D721Med (cell line): Measurements from ENCODE around the gene PHACTR3.

ENCODE experiments used
- DNase-seq: peaks from one replicate; pipeline ENCODE4 v3.0.0; 2011; ENCODE audit warnings: low spot score; ENCODE audit not compliant: insufficient read length
- FAIRE-seq: peaks from 2 replicates; lab custom pipeline; 2011; peaks lifted over from hg19 to GRCh38; lab: Jason Lieb, UNC
- TF ChIP-seq, protein P1 (sequence below): IDR thresholded peaks from 2 replicates; pipeline ENCODE4 v1.5.1; 2012; ENCODE audit warnings: mild to moderate bottlenecking, control low read depth; ENCODE audit not compliant: insufficient read depth; ENCODE audit errors: missing control alignments

Gene PHACTR3

DNA sequence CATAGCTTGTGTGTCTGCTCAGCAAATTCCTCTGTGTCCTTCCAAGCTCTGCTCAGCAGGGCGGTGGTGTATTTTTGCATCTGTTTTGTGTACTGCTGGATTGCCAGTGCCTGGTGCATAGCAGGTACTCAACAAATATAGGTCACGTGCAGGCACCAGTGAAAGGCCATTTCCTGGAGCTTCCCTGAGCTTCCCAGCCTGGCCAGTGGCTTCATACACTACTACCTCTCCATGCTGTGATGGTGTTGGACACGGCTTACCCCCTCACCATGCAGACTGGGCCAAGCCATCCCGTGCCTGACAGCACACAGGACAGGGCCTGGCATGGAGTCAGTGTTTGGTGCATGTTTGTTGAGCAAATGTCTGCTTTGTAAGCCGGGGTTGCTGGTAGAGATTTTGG, 7.7 kb upstream of the PHACTR3 start:
- TF ChIP-seq, protein P1, sequence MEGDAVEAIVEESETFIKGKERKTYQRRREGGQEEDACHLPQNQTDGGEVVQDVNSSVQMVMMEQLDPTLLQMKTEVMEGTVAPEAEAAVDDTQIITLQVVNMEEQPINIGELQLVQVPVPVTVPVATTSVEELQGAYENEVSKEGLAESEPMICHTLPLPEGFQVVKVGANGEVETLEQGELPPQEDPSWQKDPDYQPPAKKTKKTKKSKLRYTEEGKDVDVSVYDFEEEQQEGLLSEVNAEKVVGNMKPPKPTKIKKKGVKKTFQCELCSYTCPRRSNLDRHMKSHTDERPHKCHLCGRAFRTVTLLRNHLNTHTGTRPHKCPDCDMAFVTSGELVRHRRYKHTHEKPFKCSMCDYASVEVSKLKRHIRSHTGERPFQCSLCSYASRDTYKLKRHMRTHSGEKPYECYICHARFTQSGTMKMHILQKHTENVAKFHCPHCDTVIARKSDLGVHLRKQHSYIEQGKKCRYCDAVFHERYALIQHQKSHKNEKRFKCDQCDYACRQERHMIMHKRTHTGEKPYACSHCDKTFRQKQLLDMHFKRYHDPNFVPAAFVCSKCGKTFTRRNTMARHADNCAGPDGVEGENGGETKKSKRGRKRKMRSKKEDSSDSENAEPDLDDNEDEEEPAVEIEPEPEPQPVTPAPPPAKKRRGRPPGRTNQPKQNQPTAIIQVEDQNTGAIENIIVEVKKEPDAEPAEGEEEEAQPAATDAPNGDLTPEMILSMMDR, result no peak
- FAIRE-seq, result no peak

DNA sequence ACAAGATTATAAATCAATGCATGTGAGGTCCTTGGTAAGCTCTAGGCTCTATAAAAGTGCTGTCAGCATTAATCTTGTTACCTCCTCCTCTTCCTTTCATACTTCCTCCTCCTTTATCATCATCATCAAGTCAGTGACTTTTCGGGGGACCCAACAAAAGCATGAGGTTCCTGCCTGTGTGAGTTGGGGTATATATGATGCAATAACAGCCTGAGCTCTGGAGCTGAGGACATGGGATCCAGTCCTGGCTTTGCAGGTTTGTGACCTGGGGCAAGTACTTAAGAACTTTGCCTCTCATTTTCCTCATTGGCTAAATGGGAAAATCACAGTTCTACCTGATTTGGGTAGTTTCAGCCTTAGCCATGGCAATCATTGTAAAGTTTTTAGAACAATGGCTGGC, 7.1 kb upstream of the PHACTR3 start:
- FAIRE-seq (no peak), DNase-seq (no peak)
- TF ChIP-seq, protein P1, result no peak

More for the DNA sequence above, 7.7 kb upstream of the PHACTR3 start:
- no peak for DNase-seq

DNA sequence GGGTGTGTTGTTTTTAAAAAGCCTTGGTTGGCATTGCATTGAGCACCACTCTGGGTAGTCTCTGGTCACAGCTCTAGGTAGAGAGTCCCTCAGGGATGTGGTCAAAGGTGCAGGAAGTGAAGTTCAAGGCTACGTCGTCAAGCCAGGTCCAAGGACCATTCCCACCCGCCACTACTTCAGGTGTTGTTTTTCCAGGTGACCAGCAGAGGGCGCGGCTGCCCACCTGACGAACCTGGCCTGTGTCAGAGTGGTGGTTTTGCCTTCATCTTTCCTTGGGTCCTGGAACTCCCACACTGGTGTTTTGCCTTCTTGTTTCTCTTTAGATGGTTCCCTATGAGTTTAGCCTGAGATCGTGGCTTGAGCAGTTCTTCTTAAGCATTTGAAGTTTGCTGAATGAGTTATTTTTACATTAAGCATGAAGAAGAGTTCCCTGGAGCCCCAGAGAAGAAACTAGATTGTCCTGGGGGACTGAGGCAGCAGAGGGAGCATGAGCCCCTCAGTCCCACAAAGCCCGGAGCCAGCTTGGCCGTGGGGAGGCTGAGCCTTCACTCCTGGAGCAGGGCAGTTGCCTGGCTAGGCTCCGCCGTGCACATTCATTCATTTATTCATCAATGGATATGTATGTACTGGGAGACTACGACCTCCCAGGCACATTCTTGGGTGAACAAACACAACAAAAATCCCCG, 5.6 kb upstream of the PHACTR3 start:
- TF ChIP-seq, protein P1, result peak; percentile 72
- FAIRE-seq (no peak), DNase-seq (peak; percentile 50)

DNA sequence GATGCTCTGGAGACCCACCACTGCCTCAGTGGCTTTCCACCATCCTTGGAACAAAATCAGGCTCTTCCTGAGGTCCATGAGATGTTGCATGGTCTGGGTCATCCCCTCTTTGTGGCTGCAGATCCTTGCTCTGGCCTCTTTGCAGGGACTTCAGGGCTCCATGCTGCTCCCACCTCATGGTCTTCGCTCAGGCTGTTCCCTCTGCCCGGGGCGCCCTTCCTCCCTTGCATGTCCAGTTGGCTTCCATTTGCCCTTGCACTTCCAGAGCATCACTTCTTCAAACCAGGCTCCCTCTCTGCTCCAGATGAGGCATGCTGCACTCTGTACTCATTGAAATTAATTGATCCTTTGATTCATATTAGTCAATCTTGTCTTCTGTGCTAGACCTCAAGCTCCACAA, 4.4 kb upstream of the PHACTR3 start:
- FAIRE-seq (no peak), DNase-seq (no peak)
- TF ChIP-seq, protein P1, result no peak

DNA sequence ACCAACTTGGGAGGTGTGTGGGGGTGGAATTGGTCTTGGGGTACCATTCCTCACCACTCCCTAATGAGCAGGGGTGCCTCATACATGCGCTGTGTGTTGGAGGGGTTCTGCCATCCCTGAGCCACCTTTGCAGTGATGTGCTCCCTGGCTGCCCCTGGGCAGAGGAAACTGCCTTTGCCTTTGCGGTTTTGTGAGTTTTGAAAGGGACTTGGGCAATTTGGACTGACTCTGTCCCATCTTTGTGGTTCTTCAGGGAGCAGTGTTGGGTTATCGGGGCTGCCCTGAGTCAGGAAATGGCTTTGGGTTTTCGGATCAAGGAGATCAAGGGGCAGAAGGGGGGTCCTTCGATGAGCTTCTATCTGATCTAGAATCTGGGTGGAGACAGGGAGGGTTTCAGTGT, 3.9 kb upstream of the PHACTR3 start:
- FAIRE-seq (no peak), DNase-seq (no peak)
- TF ChIP-seq, protein P1, result no peak

DNA sequence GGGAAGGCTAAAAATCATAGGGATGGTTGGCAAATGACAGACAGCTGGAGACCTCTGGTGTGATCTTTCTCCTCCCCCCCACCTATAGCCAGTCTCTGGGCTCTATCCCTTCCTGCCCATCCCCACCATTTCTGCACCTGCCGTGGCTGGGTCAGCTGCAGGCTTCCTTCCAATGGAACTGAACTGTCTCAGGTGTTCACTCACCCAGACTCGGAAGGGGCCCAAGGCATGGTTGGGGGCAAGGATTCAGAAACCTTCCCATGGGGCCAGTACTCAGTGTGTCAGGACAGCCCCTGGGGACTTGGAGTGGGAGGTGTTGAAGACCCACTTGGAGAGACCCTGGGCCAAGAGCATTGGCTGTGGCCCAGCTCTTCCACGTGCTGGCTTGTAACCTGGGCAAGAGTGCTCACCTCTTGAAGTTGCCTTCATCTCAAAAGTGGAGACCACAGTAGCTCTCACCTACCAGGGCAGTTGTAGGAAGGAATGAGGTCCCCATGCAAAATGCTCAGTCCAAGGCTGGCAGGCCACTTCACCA, 1.7 kb upstream of the PHACTR3 start:
- TF ChIP-seq, protein P1, result no peak
- DNase-seq, result no peak
- FAIRE-seq, result no peak

DNA sequence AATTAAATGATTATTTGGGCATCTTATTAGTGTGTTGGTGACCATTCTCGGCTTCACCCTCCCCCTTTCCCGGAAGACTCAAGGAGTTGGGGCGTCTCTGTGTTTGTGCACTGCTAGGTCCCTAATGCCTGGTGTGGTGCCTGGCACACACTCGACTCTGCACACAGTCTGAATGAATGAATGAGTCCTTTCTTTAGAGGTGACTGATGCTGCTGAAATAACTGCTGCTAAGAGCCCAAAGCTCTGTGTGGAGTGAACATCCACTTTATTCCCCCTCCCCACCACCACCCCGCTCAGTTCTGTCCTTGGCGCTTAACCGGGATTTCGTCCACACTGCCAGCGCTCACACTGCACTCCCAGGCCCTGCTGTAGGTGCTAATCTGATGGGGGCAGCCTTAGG, 1.2 kb upstream of the PHACTR3 start:
- TF ChIP-seq, protein P1, result no peak
- FAIRE-seq (no peak), DNase-seq (no peak)
